ENCODE measurements around the gene SNAPC3.

DNA sequence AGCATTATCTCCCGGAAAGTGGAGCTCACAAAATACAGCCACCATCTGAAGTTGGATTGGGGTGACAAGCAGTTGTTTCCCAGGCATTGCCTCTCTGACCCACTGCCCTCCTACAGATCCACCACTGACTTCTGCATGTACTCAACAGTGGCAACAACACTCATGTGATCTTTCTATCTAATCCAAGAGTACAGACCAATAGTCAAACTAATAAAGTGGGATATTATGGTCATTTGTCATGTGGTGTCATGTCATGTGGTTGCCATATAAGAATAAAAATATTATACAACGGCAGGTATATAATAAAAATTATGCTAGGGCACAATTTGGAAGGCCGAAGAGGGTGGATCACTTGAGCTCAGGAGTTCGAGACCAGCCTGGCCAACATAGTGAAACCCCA is 33.0 kb upstream of the SNAPC3 start:
- TF ChIP-seq BHLHE40 (IDR thresholded peaks at IDR 0.05; ENCODE audit: borderline replicate concordance): no peak
- TF ChIP-seq SUZ12 (IDR thresholded peaks at IDR 0.05): no peak
- TF ChIP-seq FOXA1 (IDR thresholded peaks at IDR 0.05): no peak
- TF ChIP-seq SP1 (IDR thresholded peaks at IDR 0.05): no peak
- no peak for TF ChIP-seq FOXK2 (IDR thresholded peaks at IDR 0.05)
- no peak for TF ChIP-seq HDGF (IDR thresholded peaks at IDR 0.05; ENCODE audit: borderline replicate concordance)
- no peak for TF ChIP-seq CTBP1 (IDR thresholded peaks at IDR 0.05; ENCODE audit: borderline replicate concordance)
- no peak for TF ChIP-seq TARDBP (IDR thresholded peaks at IDR 0.05)
- no peak for TF ChIP-seq ELF4 (IDR thresholded peaks at IDR 0.05)
